HepG2 (cell line): ENCODE data around the gene MFSD8. TPM values are rescaled to one million over a fixed set of nuclear protein-coding genes. Genes with fewer than 3 reads are reported as not detected.
A peak's percentile ranks its signal among the peaks of the same experiment; 100 is the strongest.

Source experiments
- ARNTL ChIP-seq: sonication (generic); formaldehyde crosslinking; IDR thresholded peaks from 2 replicates; pipeline ENCODE4 v1.4.0; 2020; ENCODE audit warnings: mild to moderate bottlenecking, missing genetic modification reagents
- CHCHD3 ChIP-seq: sonication (generic); formaldehyde crosslinking; IDR thresholded peaks from 2 replicates; pipeline ENCODE4 v1.8.0; 2022; ENCODE audit warnings: mild to moderate bottlenecking, missing genetic modification reagents, moderate library complexity
- ERF ChIP-seq: IDR thresholded peaks from 2 replicates; pipeline ENCODE4 v1.6.1; 2018; ENCODE audit warnings: missing biosample characterization, missing genetic modification reagents
- KLF12 ChIP-seq: sonication (generic); formaldehyde crosslinking; IDR thresholded peaks from 2 replicates; pipeline ENCODE4 v1.4.0; 2020; ENCODE audit warnings: missing genetic modification reagents, borderline replicate concordance
- KLF15 ChIP-seq: sonication (generic); formaldehyde crosslinking; IDR thresholded peaks from 2 replicates; pipeline ENCODE4 v1.8.1; 2023; ENCODE audit warnings: borderline replicate concordance, mild to moderate bottlenecking, inconsistent platforms, missing genetic modification reagents, mixed read lengths
- KLF16 ChIP-seq, 2 experiments: sonication (generic) in 1 of 2; formaldehyde crosslinking in 1 of 2; IDR thresholded peaks; 2 replicates each; pipeline versions ENCODE4 v1.6.1 to v1.8.0; 2016 to 2023; ENCODE audit warnings: missing genetic modification reagents in 2 of 2, missing compliant biosample characterization in 1 of 2
- KLF9 ChIP-seq: IDR thresholded peaks from 2 replicates; pipeline ENCODE4 v1.6.1; 2016; ENCODE audit warnings: low read depth
- NCOA2 ChIP-seq: sonication (generic); formaldehyde crosslinking; IDR thresholded peaks from 2 replicates; pipeline ENCODE4 v1.8.0; 2022; ENCODE audit warnings: inconsistent platforms
- NCOA5 ChIP-seq: sonication (generic); formaldehyde crosslinking; IDR thresholded peaks from 2 replicates; pipeline ENCODE4 v1.4.0; 2020; ENCODE audit warnings: missing genetic modification reagents
- NR2F6 ChIP-seq, 2 experiments: IDR thresholded peaks; 2 replicates each; pipeline ENCODE4 v1.6.1; 2016; ENCODE audit warnings: antibody characterized with exemption in 1 of 2, mild to moderate bottlenecking in 1 of 2
- RFXAP ChIP-seq: sonication (generic); formaldehyde crosslinking; IDR thresholded peaks from 2 replicates; pipeline ENCODE4 v1.4.0; 2020; ENCODE audit warnings: missing genetic modification reagents, borderline replicate concordance
- SETDB1 ChIP-seq: sonication (generic); formaldehyde crosslinking; IDR thresholded peaks from 2 replicates; pipeline ENCODE4 v1.5.1; 2020; ENCODE audit warnings: missing genetic modification reagents, mild to moderate bottlenecking, borderline replicate concordance
- THAP8 ChIP-seq: sonication (generic); formaldehyde crosslinking; IDR thresholded peaks from 2 replicates; pipeline ENCODE4 v1.5.1; 2020; ENCODE audit warnings: missing genetic modification reagents, mild to moderate bottlenecking, borderline replicate concordance
- YY1 ChIP-seq: IDR thresholded peaks from 2 replicates; pipeline ENCODE4 v1.6.1; 2011; ENCODE audit warnings: low read length, low read depth, moderate library complexity, mild to moderate bottlenecking; ENCODE audit not compliant: insufficient read depth, insufficient replicate concordance
- ZFP36L1 ChIP-seq: sonication (generic); formaldehyde crosslinking; IDR thresholded peaks from 2 replicates; pipeline ENCODE4 v1.8.0; 2022; ENCODE audit warnings: mild to moderate bottlenecking, missing genetic modification reagents, moderate library complexity
- ZHX2 ChIP-seq, 2 experiments: sonication (generic) in 1 of 2; formaldehyde crosslinking in 1 of 2; IDR thresholded peaks; 2 replicates each; pipeline versions ENCODE4 v1.6.1 to v1.9.0; 2014 to 2022; ENCODE audit warnings: antibody characterized with exemption in 1 of 2, borderline replicate concordance in 1 of 2, inconsistent platforms in 1 of 2, low read depth in 1 of 2, missing genetic modification reagents in 1 of 2
- ZNF468 ChIP-seq: sonication (generic); formaldehyde crosslinking; IDR thresholded peaks from 2 replicates; pipeline ENCODE4 v1.8.0; 2022; ENCODE audit warnings: mild to moderate bottlenecking, moderate library complexity, missing genetic modification reagents
- ZNF713 ChIP-seq: sonication (generic); formaldehyde crosslinking; IDR thresholded peaks from 2 replicates; pipeline ENCODE4 v1.4.0; 2020; ENCODE audit warnings: mild to moderate bottlenecking, missing genetic modification reagents
- ZNF747 ChIP-seq: sonication (generic); formaldehyde crosslinking; IDR thresholded peaks from 2 replicates; pipeline ENCODE4 v1.8.1; 2023; ENCODE audit warnings: missing genetic modification reagents, mild to moderate bottlenecking, borderline replicate concordance
- ZNF761 ChIP-seq: sonication (generic); formaldehyde crosslinking; conservative IDR thresholded peaks from 2 replicates; pipeline ENCODE4 v1.4.0; 2020; ENCODE audit warnings: mild to moderate bottlenecking, missing genetic modification reagents
- ZSCAN31 ChIP-seq: sonication (generic); formaldehyde crosslinking; IDR thresholded peaks from 2 replicates; pipeline ENCODE4 v1.5.0; 2020; ENCODE audit warnings: low read depth, mild to moderate bottlenecking, missing genetic modification reagents
- polyA plus RNA-seq, 8 experiments: library from polyadenylated mRNA; depleted of rRNA in 3 of 8; stranded (reverse) in 7 of 8; unstranded in 1 of 8; fragments of >200 nt; fragmentation: Illumina TruSeq in 4 of 8; extraction: Trizol in 4 of 8; gene quantifications; 2 replicates each; pipeline versions ENCODE4 v1.2.1 to v1.2.3, GENCODE V29; 2011 to 2016; ENCODE audit warnings: low read depth in 4 of 8, missing spikeins in 1 of 8, mixed read lengths in 1 of 8; ENCODE audit not compliant: insufficient read depth in 1 of 8
- total RNA-seq, 5 experiments: library from RNA; depleted of rRNA; stranded (reverse); fragments of >200 nt; fragmentation: Illumina TruSeq; extraction: Trizol; gene quantifications; 2 replicates each; pipeline ENCODE4 v1.2.3, GENCODE V29; 2016; ENCODE audit warnings: low read depth in 1 of 5

MFSD8 gene
- total and polyA plus RNA-seq, 2 of the 13 experiments (the other 11 are each of a cell fraction or from before 2014, with no cell fraction given), result 24.8 to 25.5 TPM

- TF ChIP-seq ZNF713 (CRISPR knock-in tag) (no peak), KLF16 (CRISPR knock-in tag; IDR thresholded peaks at IDR 0.05) (peak in 1 of 2 experiments; percentile 79; a peak in 2 of 4 replicates), ZNF761 (CRISPR knock-in tag) (no peak; the same call in 1 of the 2 replicates), ARNTL (no peak), ZNF468 (CRISPR knock-in tag) (no peak), ERF (CRISPR knock-in tag) (0 out of 2 replicates have a peak, but pooled peaks have one; percentile 2), THAP8 (CRISPR knock-in tag) (no peak; the same call in 1 of the 2 replicates), RFXAP (peak; percentile 80; the same call in 1 of the 2 replicates), YY1 (peak; percentile 89), ZHX2 (IDR thresholded peaks at IDR 0.05; ENCODE audit: low read depth) (no peak), ZHX2 (CRISPR knock-in tag; IDR thresholded peaks at IDR 0.05; ENCODE audit: borderline replicate concordance) (0 out of 2 replicates have a peak, but pooled peaks have one; percentile 28), ZSCAN31 (peak; percentile 91), ZFP36L1 (no peak), KLF15 (no peak), NR2F6 (IDR thresholded peaks at IDR 0.05) (no peak), NR2F6 (CRISPR knock-in tag; IDR thresholded peaks at IDR 0.05) (peak; percentile 3; the same call in 1 of the 2 replicates), CHCHD3 (CRISPR knock-in tag) (0 out of 2 replicates have a peak, but pooled peaks have one; percentile 67), NCOA2 (CRISPR knock-in tag) (no peak; the same call in 1 of the 2 replicates), SETDB1 (no peak), NCOA5 (CRISPR knock-in tag) (no peak), ZNF747 (CRISPR knock-in tag) (no peak; the same call in 1 of the 2 replicates), KLF12 (CRISPR knock-in tag) (peak; percentile 41; the same call in 1 of the 2 replicates), KLF9 (CRISPR knock-in tag) (no peak)
Observed at GRCh38 chr4:127880763-127881562, 84.0 kb downstream of the MFSD8 start, which contains the start of gene PLK4 (continued).
